Suppressor macrophage treated with lipopolysaccharide for 4 hours (primary cell): ENCODE results near the gene OBP2B.

Experiments used
- DNase-seq: peaks from one replicate; pipeline ENCODE4 v3.0.0-alpha.2; 2020

OBP2B gene

GRCh38 chr9:133165452-133165730 lies 43.7 kb downstream of the OBP2B start:
- no peak for DNase-seq

DNA sequence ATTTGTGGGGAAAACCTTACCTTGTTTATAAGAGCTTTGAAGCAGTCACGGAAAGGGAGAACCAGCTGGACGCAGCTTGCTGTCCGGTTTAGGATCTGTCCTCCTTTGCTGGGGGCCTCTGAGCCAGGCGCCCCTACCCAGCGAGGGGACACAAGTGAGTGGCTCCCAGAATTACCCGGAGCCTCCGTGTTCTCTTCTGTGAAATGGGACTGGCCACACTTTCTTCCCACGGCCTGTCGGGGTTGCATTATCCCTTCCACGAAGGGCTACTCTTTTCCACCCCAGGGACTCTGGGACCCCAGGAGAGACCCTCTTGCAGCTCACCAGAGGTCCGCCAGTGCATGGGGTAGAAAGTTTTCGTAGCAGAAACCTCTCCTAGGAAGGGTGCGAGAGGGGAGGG lies 44.9 kb downstream of the OBP2B start:
- no peak for DNase-seq

GRCh38 chr9:133163504-133164172 lies 45.4 kb downstream of the OBP2B start, which contains the start of gene GBGT1:
Gene GBGT1 (minus strand): TSS chr9:133163914. CDS start chr9:133162412, 1,502 bp downstream.
- peak; percentile 70 for DNase-seq

DNA sequence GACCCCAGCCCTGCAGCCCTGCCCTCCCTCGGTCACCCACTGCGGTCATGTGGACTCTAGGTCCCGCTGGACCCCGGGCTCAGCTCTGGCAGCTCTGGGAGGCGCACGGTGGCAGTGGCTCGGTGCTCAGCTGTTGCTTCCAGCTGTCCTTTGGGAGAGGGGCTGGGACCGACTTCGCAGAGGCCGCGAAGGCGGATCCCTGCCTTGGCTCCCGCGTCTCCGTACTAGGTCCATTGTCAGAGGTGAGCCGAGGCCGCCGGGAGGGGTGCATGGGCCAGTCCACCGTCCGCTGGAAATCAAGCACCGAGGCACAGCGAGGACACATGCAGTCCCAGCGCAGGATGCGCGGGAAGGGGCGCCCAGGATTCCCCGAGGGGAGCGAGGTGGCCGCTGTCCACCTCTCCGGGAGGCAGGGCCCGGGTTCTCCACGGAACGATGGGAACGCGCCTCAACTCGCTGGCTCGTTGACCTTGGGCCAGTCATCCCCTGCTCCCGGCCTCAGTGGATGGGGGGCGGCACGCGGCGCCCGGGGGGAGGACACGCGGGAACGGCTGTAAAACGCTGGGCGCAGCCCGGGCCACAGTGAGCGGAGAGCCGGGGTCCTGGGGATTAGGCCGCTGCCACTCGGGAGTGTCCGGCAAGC lies 46.1 kb downstream of the OBP2B start:
- no peak for DNase-seq

GRCh38 chr9:133161547-133161950 lies 47.5 kb downstream of the OBP2B start:
- DNase-seq: no peak

- DNase-seq: peak; percentile 87
These were observed 48.1 kb downstream of the OBP2B start for GRCh38 chr9:133160742-133161546.

DNA sequence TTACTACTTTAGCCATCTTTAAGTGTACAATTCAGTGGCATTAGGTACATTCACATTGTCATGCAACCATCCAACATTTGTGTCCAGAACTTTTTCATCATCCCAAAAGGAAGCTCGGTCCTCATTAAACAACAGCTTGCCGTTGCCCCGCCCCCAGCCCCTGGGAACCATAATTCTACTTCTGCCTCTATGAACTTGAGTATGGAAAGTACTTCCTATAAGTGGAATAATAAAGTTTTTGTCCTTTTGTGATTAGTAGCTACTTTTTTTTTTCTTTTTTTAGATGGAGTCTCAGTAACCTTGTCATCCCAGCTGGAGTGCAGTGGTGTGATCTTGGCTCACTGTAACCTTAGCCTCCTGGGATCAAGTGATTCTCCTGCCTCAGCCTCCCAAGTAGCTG lies 50.4 kb downstream of the OBP2B start:
- no peak for DNase-seq
